ENCODE data around the gene AACS. TPM values are rescaled to one million over a fixed set of nuclear protein-coding genes. Genes with fewer than 3 reads are reported as not detected.

The AACS gene
- total and polyA plus RNA-seq, 2 of the 13 experiments (the other 11 are each of a cell fraction or from before 2014, with no cell fraction given), result 23.3 to 28.8 TPM

GRCh38 chr12:125092872-125093680 lies 27.8 kb downstream of the AACS start (continued):
- TF ChIP-seq ZNF776 (CRISPR knock-in tag; IDR thresholded peaks at IDR 0.05), result 0 out of 2 replicates have a peak, but pooled peaks have one; percentile 38
- 0 out of 2 replicates have a peak, but pooled peaks have one; percentile 69 for TF ChIP-seq ZNF44 (CRISPR knock-in tag; IDR thresholded peaks at IDR 0.05)
- TF ChIP-seq ARID2 (CRISPR knock-in tag; IDR thresholded peaks at IDR 0.05; ENCODE audit: borderline replicate concordance), result 0 out of 2 replicates have a peak, but pooled peaks have one; percentile 71
- TF ChIP-seq, protein P1, sequence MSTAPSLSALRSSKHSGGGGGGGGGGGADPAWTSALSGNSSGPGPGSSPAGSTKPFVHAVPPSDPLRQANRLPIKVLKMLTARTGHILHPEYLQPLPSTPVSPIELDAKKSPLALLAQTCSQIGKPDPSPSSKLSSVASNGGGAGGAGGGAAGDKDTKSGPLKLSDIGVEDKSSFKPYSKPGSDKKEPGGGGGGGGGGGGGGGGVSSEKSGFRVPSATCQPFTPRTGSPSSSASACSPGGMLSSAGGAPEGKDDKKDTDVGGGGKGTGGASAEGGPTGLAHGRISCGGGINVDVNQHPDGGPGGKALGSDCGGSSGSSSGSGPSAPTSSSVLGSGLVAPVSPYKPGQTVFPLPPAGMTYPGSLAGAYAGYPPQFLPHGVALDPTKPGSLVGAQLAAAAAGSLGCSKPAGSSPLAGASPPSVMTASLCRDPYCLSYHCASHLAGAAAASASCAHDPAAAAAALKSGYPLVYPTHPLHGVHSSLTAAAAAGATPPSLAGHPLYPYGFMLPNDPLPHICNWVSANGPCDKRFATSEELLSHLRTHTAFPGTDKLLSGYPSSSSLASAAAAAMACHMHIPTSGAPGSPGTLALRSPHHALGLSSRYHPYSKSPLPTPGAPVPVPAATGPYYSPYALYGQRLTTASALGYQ (CRISPR knock-in tag; IDR thresholded peaks at IDR 0.05), result no peak

DNA sequence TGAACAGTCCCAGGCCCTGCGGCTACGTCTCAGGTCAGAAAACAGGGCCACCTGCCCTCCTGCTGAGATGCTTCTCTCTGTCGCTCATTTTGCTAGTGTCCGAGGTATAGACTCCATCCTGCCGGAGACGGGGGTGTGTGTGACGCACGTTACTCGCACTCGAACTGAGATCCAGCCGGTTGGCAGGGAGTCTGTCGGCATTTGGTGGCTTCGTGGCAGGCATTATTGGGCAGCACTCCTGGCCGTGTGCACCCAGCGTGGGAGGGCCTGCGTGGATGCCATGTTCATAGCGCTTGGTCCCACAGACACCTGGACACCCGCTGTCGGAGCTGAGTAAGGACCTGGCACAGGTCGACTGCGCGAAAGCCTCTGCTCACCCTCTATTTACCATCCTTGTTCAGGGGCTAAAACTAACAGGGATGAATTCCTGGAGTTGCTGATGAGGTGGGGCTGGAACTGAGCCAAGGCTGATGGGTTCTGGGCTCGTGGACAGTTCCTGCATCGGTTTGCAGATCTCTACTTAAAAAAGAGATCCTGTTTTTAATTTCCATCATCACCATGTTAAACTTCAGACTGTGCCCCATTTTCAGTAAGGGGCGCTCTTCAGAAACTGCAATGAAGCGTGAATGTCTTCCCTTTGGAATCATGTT lies 28.6 kb downstream of the AACS start:
- H3K27me3 ChIP-seq (ENCODE audit: control insufficient read depth in 1 of 2, insufficient read depth in 2 of 2, low read length in 2 of 2), result no peaks in the 10 kb centered on the region
- peaks cover 10% of the 10 kb centered on the region for H3K79me2 ChIP-seq (ENCODE audit: insufficient read depth, low read length)
- BruUV-seq (replicated peaks), result no TSS peak
- H4K20me1 ChIP-seq (ENCODE audit: insufficient read depth, low read length), result no peaks in the 10 kb centered on the region; the same call in 1 of the 2 replicates
- peak overlapping the region; percentile 92 for H3K4me2 ChIP-seq (ENCODE audit: low read depth, low read length)
- 96% methylated on average over 13 of the region's 26 CpGs for WGBS (ENCODE audit: low lambda C conversion rate)
- ATAC-seq (no peak), FAIRE-seq (no peak), DNase-seq (ENCODE audit: low spot score) (no peak)
- ChIA-PET CTCF (ENCODE audit: low intra/inter-chr PET ratio, low total read pairs) (no interaction called here), POLR2A (interaction anchor here (0.8 to 1.4 kb wide), 2 partner anchors 28 to 100 kb away, joined by 3 to 4 read pairs; partner anchors contain the start of gene BRI3BP)
- peak overlapping the region in 1 of 3 experiments; percentile 71; a peak in 1 of 6 replicates for H3K4me3 ChIP-seq (replicated peaks in 1 of 3; ENCODE audit: insufficient read depth in 1 of 3, low read depth in 2 of 3, low read length in 3 of 3)
- intact Hi-C loops (cut with micrococcal nuclease; ENCODE audit: unreplicated experiment), result loop anchor here (2.0 kb wide), 1 partner anchor 101 kb away; the partner anchor contains the start of gene BRI3BP
- H3K27ac ChIP-seq (ENCODE audit: extremely low read length, insufficient read depth, low read length), result peak overlapping the region; percentile 91
- no peak overlapping the region for H2AFZ ChIP-seq (ENCODE audit: low read length)
- H3K9ac ChIP-seq (ENCODE audit: insufficient read depth, low read depth, low read length), result peak overlapping the region; percentile 68
- in situ Hi-C loops (cut with HindIII; ENCODE audit: extremely low pct_ligation_motif_present, low pct_unique_long_range_greater_than_20kb), result no loop called here
- no peaks in the 10 kb centered on the region for H3K9me3 ChIP-seq (ENCODE audit: low read length)
- H3K36me3 ChIP-seq (replicated peaks in 1 of 2; ENCODE audit: control insufficient read depth in 1 of 2, insufficient read depth in 2 of 2, low read length in 2 of 2), result peaks cover 7 to 27% of the 10 kb centered on the region in 2 experiments; a peak in 4 of 5 replicates
- H3K4me1 ChIP-seq (ENCODE audit: insufficient read depth, low read length), result peaks cover 65% of the 10 kb centered on the region
- TF ChIP-seq, protein P2, sequence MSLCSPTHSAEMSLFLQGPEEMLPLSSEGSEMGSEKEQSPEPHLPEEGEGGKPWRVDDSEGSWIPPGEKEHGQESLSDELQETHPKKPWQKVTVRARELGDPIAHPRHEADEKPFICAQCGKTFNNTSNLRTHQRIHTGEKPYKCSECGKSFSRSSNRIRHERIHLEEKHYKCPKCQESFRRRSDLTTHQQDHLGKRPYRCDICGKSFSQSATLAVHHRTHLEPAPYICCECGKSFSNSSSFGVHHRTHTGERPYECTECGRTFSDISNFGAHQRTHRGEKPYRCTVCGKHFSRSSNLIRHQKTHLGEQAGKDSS (CRISPR knock-in tag; IDR thresholded peaks at IDR 0.05; ENCODE audit: borderline replicate concordance, low read depth), result peak; percentile 0; the same call in 1 of the 2 replicates
- TF ChIP-seq TGIF2 (CRISPR knock-in tag; IDR thresholded peaks at IDR 0.05) (0 out of 2 replicates have a peak, but pooled peaks have one; percentile 12), ZNF460 (CRISPR knock-in tag; IDR thresholded peaks at IDR 0.05; ENCODE audit: borderline replicate concordance) (no peak), FUBP1 (CRISPR knock-in tag; IDR thresholded peaks at IDR 0.05; ENCODE audit: borderline replicate concordance) (no peak), NR2F1 (CRISPR knock-in tag; IDR thresholded peaks at IDR 0.05) (no peak), ZNF788 (CRISPR knock-in tag; IDR thresholded peaks at IDR 0.05; ENCODE audit: borderline replicate concordance) (peak; percentile 70; the same call in 1 of the 2 replicates), RFXAP (CRISPR knock-in tag; IDR thresholded peaks at IDR 0.05; ENCODE audit: borderline replicate concordance) (no peak), GFI1 (CRISPR knock-in tag; IDR thresholded peaks at IDR 0.05; ENCODE audit: borderline replicate concordance) (no peak), DNMT1 (CRISPR knock-in tag; IDR thresholded peaks at IDR 0.05) (0 out of 2 replicates have a peak, but pooled peaks have one; percentile 19), ZMYM2 (CRISPR knock-in tag; IDR thresholded peaks at IDR 0.05) (no peak), ZFP37 (CRISPR knock-in tag; IDR thresholded peaks at IDR 0.05; ENCODE audit: borderline replicate concordance) (no peak)
